Activated CD8-positive, alpha-beta memory T cell treated with anti-CD3 and anti-CD28 coated beads, Interleukin-2, amount 50 U/mL, for 48 hours (primary cell): ENCODE data around the gene GET3.
"Not testable (repeated sequence)": the region's sequence is repeated elsewhere in the genome, so short reads cannot be mapped to it uniquely, and the experiment has no call there.

ENCODE experiments used
- DNase-seq: peaks from one replicate; pipeline ENCODE4 v3.0.0-alpha.2; 2020

Gene GET3

GRCh38 chr19:12736995-12737834 lies at the start of gene GET3:
GET3 (plus strand) TSS chr19:12737497; CDS start chr19:12737506, 9 bp downstream.
- peak; percentile 86 for DNase-seq

DNA sequence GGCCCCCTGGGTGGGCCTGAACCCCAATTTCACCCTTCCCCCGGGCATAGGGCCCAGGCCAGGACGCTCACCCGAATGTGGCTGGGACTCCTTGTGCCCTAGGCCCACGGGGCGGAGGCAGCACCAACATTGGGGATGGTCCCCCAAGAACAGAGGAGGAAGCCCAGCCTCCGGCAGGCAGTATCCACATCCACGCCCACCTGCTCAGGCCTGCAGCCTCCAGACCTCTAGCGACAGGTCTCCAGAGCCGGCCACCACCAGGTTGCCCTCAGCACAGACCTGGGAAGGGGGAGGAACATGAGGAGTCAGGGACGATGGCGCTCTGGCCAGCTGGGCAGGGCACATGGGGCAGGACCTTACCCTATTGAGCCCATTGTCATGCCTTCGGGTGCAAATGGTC lies 48.3 kb upstream of the GET3 start:
- DNase-seq = no peak

- no peak for DNase-seq
These were observed 47.6 kb upstream of the GET3 start for GRCh38 chr19:12689581-12690216.

- no peak for DNase-seq
These were observed 44.3 kb upstream of the GET3 start for GRCh38 chr19:12692960-12693359.

DNA sequence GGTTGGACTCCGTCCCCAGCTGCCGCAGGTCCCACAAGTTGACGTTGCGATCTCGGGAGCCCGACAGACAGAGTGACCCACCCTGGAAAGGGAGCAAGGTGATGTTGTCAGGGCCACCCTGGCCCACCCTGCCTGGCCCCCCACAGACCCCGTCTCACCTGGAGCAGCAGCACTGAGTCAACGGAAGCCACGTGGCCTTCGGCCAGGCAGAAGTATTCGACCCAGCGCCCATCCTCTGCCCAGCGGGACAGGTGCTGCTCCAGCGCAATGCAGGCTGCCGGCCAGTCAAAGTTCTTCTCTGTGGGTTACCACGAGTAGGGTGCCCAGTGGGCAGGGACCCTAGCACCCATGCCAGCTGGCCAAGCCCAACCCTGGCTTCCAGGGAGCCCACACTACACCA lies 42.7 kb upstream of the GET3 start:
- DNase-seq = no peak

DNA sequence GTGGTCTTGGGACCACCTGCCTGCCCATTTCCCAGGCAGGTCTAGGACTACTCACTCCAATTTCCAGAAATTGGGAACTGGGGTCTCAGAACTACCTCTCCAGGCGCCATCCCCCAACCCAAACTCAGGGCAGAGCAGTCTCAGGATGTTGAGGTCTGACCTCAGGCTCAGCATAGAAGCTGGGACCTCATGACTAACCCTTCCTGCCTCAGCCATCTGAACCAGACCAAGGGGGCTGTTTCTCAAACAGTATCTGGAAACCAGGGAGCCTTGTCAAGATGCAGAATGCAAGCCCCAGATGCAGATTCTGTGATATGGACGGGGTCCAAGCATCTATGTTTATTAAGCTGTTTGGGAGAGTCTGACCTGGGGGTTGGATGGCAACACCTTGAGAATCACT lies 42.2 kb upstream of the GET3 start:
- DNase-seq = no peak

DNA sequence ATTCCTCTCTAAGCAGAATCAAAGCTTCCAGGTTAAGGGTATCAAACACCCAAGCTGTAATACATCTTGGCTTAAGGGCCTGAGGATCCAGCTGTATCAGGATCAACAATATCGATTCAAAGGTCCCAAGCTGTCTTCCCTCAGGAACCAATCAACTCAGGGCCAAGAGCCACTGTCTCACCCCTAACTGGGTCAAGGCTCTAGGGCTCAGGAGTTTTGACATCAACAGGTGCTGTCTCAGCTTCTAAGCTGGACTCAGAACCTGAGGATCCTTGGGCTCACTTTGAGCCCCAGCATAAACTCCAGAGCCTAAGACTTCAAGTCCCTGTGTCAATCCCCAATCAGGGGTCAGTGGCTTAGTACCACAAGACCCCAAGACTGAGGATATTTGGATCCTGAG lies 41.8 kb upstream of the GET3 start:
- DNase-seq = no peak

GRCh38 chr19:12695997-12696365 lies 41.3 kb upstream of the GET3 start:
- DNase-seq = no peak

GRCh38 chr19:12696366-12697335 lies 40.6 kb upstream of the GET3 start, which contains the start of gene FBXW9:
FBXW9 (minus strand) TSS chr19:12696631; CDS start chr19:12696581, 50 bp downstream.
- DNase-seq = peak; percentile 100

DNA sequence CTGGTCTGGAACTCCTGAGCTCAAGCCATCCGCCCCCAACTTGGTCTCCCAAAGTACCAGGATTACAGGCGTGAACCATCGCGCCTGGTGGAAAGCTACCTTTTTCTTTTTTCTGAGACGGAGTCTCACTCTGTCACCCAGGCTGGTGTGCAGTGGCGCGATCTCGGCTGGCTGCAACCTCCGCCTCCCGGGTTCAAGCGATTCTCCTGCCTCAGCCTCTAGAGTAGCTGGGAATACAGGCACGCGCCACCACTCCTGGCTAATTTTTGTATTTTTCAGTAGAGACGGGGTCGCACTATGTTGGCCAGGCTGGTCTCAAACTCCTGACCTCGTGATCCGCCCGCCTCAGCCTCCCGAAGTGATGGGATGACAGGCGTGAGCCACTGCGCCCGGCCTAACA lies 39.9 kb upstream of the GET3 start:
- not testable (repeated sequence) for DNase-seq

DNA sequence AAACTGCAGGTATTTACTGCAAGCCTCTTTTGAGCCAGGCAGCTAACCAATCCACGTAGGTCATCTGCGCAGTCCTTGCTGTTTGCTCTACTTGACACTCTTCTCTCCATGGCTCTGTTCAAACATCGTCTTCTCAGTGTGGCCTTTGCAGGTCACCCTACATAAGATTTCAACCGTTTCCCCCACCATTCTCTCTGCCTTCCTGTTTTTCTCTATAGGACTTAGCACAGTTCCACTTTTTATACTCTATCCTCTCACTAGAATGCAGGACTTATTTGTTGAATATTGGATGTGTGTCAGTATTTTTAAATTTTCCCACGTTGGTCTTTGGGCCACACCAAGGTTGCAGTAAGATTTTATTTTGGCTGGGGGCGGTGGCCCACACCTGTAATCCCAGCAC lies 39.2 kb upstream of the GET3 start:
- DNase-seq = no peak

DNA sequence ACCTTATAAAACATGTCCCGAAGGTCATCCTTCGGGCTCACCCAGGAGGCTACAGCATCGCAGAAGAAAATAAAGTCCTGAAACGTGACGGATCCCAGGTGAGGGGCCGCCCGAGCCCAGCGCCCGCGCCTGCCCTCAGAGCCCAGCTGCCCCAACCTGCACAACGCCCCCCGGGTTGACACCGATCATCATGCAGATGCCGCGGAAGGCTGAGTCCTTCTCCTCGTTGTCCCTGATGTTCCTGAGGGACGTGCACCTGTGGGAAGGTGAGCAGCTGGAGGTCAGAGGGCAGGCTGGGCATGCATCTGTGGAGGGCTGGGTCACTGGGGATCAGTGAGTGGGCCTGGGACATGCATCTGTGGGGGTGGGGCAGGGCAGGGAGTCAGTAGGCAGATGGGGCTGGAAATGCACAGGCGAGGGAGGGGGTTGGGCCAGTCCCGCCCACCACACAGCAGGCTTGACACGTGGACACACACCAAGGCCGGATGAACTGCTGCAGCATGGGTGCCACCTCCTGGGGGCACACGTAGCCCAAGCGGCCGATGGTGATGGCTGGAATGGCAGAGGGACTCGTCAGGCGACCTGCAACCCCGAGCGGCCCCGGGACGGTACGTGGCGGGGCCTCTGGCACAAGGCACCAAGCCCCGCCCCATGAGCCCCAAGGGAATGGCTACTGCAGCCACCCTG lies 35.6 kb upstream of the GET3 start:
- DNase-seq = no peak

DNA sequence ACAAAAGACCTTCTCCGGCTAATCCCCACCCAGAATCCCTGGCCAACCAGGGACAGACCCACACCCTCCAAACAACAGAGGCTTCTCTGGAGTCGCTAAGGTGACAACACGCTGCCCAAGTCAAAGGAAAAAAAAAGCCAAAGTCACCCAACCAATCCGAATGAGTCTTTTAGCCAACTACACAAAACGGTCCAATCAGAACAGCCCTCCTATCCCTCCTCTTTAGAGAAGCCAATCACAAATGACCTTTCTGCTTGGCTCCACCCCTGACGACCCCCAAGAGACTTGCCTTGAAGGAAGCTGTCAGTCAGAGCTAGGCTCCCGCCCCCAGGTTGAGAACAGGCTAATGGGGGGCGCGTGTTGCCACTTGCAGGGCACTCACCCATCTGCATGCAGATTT lies 34.3 kb upstream of the GET3 start:
- DNase-seq = no peak

DNA sequence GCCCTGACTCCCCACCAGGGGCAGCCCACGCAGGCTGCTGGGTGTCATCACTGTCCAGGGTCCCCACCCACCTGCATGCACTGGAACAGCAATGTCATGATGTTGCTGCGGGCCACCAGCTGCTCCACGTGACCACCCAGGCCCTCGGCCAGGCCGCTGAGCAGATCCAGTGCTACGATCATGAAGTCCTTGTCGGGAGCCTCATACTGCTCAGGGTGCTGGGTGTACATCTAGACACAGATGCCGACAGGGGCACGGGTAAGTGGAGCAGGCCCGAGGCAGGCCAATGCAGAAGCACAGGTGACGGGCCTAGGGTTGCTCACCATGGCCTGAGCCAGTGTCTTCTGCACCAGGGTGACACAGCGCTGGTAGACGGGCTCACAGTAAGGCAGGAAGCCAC lies 32.1 kb upstream of the GET3 start:
- no peak for DNase-seq

DNA sequence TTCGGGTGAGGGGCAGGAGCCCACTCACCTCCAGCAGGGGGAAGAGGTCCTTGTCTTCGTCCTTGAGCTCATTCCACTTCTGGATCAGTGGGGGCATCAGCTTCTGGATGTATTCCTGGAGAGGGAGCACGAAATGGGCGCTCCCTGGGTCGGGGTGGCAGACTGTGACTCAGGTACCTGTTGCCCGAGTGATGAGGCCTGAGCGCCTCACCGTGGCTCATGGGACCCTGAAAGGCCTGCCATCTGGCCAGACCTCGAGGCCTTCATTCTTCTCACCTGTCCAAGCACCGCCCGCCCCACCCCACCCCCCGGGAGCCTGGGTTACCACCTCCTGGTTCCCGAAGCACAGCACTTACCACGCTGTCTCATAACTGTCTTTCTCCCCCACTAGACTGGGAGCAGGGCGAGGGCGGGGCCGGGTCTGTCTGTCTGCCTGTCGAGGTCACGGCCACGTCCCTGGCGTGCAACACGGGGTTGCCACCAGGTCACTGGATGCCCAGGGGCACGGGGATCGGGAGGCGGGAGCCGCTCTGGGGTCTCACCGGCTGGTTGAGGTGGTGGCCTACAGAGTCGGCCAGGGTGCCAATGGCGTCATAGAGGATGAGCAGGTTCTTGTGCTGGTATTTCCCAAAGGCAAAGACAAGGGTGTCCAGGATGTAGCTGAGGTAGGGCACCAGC lies 31.5 kb upstream of the GET3 start:
- no peak for DNase-seq

DNA sequence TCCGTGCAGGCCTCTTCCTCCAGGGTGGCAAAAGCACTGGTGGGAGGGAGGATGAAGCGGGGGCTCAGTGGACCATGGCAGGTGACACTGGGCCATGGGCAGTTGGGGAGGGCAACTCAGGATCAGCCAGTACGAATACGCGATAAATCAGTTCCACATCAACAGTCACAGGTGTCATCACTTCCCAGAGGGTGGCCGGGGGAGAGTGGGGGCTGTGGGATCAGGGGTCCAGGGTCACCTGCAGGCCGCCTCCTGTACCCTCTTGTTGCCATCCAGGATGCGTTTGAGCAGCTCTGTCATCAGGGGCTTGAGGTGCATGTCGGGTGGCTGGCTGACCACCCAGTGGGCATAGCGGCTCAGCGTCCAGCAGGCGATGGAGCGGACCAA lies 31.0 kb upstream of the GET3 start:
- DNase-seq = no peak

- DNase-seq = no peak
These were observed 28.7 kb upstream of the GET3 start for GRCh38 chr19:12708641-12709040.

DNA sequence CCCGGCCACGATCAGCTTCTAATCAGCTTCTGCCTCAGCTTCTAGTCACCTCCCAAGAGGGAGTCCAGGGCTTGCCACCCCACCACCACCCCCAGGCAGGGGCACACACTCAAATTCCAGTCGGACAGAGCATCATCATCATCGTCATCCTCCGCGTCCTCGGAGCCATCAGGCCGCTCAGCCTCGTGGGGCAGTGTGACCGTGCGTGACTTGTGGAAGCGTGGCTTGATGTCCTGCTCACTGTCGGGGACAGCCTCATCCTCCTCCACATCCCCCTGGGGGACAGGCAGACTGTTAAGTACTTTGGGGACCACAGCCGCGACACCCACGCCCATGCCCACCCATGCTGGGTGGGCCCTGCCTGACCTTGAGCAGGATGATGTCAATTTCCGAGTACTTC lies 26.1 kb upstream of the GET3 start:
- DNase-seq = no peak

GRCh38 chr19:12712077-12712476 lies 25.2 kb upstream of the GET3 start:
- not testable (repeated sequence) for DNase-seq

- not testable (repeated sequence) for DNase-seq
These were observed 24.0 kb upstream of the GET3 start for GRCh38 chr19:12713304-12713703.

DNA sequence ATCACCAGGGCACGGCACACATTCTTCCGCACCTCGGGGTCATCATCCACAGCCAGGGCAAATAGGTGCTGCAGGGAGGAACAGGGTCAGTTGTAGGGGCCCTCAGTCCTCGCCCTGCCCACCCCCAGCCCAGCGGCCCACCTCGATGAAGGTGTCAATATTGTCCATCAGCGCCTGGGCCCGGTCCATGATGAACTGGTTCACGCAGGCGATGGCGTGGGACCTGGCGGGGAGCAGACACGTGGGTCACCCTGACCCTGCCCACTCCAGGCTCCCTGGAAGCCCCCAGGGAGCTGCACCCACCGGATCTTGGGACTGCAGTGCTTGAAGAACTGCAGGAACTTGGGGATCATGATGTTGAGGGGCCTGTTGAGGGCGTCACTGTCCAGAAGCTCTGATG lies 22.2 kb upstream of the GET3 start:
- DNase-seq = no peak

GRCh38 chr19:12715929-12716328 lies 21.4 kb upstream of the GET3 start:
- no peak for DNase-seq
